PFSK-1 (cell line): Measurements from ENCODE around the gene MAP6.

Source experiments
- FOXP2 ChIP-seq: optimal IDR thresholded peaks from 2 replicates; pipeline ENCODE3; 2011; ENCODE audit warnings: borderline replicate concordance, control low read depth, inconsistent platforms; ENCODE audit not compliant: insufficient read depth; ENCODE audit errors: extremely low read length, extremely low read depth
- POLR2AphosphoS5 ChIP-seq: IDR thresholded peaks from 2 replicates; pipeline ENCODE4 v1.6.1; 2012; ENCODE audit warnings: low read depth, mild to moderate bottlenecking, control low read depth, low read length, moderate library complexity
- REST ChIP-seq, 2 experiments: IDR thresholded peaks; 2 replicates each; pipeline versions ENCODE4 v1.6.1 to v1.8.0; 2011 to 2012; ENCODE audit warnings: low read depth in 2 of 2, low read length in 2 of 2, control low read depth in 1 of 2, inconsistent platforms in 1 of 2, mild to moderate bottlenecking in 1 of 2, moderate library complexity in 1 of 2; ENCODE audit not compliant: insufficient read depth in 1 of 2
- SIN3A ChIP-seq: IDR thresholded peaks from 2 replicates; pipeline ENCODE4 v1.6.1; 2012; ENCODE audit warnings: mild to moderate bottlenecking, low read length, moderate library complexity, borderline replicate concordance; ENCODE audit not compliant: insufficient read depth
- TAF1 ChIP-seq: IDR thresholded peaks from 2 replicates; pipeline ENCODE4 v1.6.1; 2012; ENCODE audit warnings: low read length, control low read depth, borderline replicate concordance; ENCODE audit not compliant: insufficient read depth

The MAP6 gene

GRCh38 chr11:75563978-75564552 lies 104.8 kb downstream of the MAP6 start:
- TF ChIP-seq TAF1 (no peak), POLR2AphosphoS5 (no peak; the same call in 1 of the 2 replicates), FOXP2 (no peak), SIN3A (no peak), REST (IDR thresholded peaks at IDR 0.05; ENCODE audit: insufficient read depth in 1 of 2, low read depth in 2 of 2, low read length in 2 of 2) (no peak)

GRCh38 chr11:75563501-75563977 lies 105.3 kb downstream of the MAP6 start:
- no peak for TF ChIP-seq REST (IDR thresholded peaks at IDR 0.05; ENCODE audit: insufficient read depth in 1 of 2, low read depth in 2 of 2, low read length in 2 of 2)
- TF ChIP-seq TAF1: no peak
- no peak for TF ChIP-seq FOXP2
- no peak for TF ChIP-seq POLR2AphosphoS5
- TF ChIP-seq SIN3A: no peak

DNA sequence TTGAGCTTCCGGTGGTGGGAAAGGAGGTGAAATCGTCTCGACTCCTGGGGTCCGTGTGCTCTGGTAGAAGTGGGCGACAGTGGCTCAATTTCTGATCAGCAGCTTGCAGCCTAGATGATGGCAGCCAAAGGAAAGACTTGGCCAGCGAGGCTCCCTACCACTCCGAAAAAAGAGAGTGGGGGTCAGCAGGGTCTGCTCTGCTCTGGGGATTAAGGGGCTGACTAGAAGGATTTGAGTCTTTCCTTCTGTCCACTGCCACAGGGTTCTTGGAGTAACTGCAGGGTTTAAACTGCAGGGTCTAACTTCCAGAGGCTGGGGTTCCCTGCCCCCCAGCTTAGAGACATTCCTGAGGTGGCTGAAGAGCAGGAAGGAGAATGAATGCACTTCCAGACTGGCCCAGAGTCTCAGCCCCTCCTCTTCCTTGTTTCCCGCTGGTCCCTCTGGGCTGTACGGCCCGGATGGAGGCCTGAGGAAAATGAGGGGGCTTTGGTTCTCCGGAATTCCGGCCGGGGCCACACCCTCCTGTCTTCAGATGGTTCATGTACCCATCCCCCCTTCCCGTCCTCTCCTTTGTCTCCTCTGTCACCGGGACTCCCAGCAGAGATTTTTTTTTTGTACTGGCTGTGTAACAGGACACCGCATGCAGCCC lies 105.9 kb downstream of the MAP6 start:
- peak; percentile 68 for TF ChIP-seq TAF1
- TF ChIP-seq POLR2AphosphoS5: peak; percentile 92
- peak in 1 of 2 experiments; percentile 64; a peak in 1 of 4 replicates for TF ChIP-seq REST (IDR thresholded peaks at IDR 0.05; ENCODE audit: insufficient read depth in 1 of 2, low read depth in 2 of 2, low read length in 2 of 2)
- no peak for TF ChIP-seq FOXP2
- TF ChIP-seq SIN3A: peak; percentile 96; the same call in 1 of the 2 replicates

- TF ChIP-seq REST (IDR thresholded peaks at IDR 0.05; ENCODE audit: insufficient read depth in 1 of 2, low read depth in 2 of 2, low read length in 2 of 2): no peak
- peak; percentile 83 for TF ChIP-seq TAF1
- peak; percentile 82 for TF ChIP-seq POLR2AphosphoS5
Observed at GRCh38 chr11:75562048-75562835, 106.6 kb downstream of the MAP6 start, which contains the start of gene SERPINH1. TSS of gene SERPINH1 (plus strand) at chr11:75562253. CDS start at chr11:75566350, 4,097 bp downstream.
